Parathyroid adenoma (tissue), 2 donors: ENCODE data around the gene APOBEC3A.
"Not testable (repeated sequence)": the region's sequence is repeated elsewhere in the genome, so short reads cannot be mapped to it uniquely, and the experiment has no call there.

Experiments used
- H2AFZ ChIP-seq: fragments of 300-600 bp; sonication (generic); one replicate; pipeline ENCODE4 v1.7.0; 2017; ENCODE audit warnings: antibody characterized with exemption, mild to moderate bottlenecking
- H3K27ac ChIP-seq: fragments of 300-600 bp; sonication (generic); one replicate; pipeline ENCODE4 v1.7.0; 2017
- H3K27me3 ChIP-seq: fragments of 300-600 bp; sonication (generic); one replicate; pipeline ENCODE4 v1.7.0; 2017; ENCODE audit warnings: low read length; ENCODE audit not compliant: control insufficient read depth, insufficient read depth
- H3K36me3 ChIP-seq: fragments of 300-600 bp; sonication (generic); one replicate; pipeline ENCODE4 v1.7.0; 2017; ENCODE audit warnings: low read length; ENCODE audit not compliant: control insufficient read depth, insufficient read depth
- H3K4me1 ChIP-seq: fragments of 300-600 bp; sonication (generic); one replicate; pipeline ENCODE4 v1.7.0; 2017; ENCODE audit warnings: control low read depth
- H3K4me2 ChIP-seq: fragments of 300-600 bp; sonication (generic); one replicate; pipeline ENCODE4 v1.7.0; 2017; ENCODE audit warnings: low read length
- H3K4me3 ChIP-seq: fragments of 300-600 bp; sonication (generic); one replicate; pipeline ENCODE4 v1.7.0; 2017; ENCODE audit warnings: low read depth, low read length
- H3K79me2 ChIP-seq: fragments of 300-600 bp; sonication (generic); one replicate; pipeline ENCODE4 v1.7.0; 2017; ENCODE audit warnings: control low read depth
- H3K9ac ChIP-seq: fragments of 300-600 bp; sonication (generic); one replicate; pipeline ENCODE4 v1.7.0; 2017; ENCODE audit warnings: mild to moderate bottlenecking
- H3K9me3 ChIP-seq: fragments of 300-600 bp; sonication (generic); one replicate; pipeline ENCODE4 v1.7.0; 2017; ENCODE audit warnings: low read length; ENCODE audit not compliant: control insufficient read depth
- TF ChIP-seq, protein P1 (sequence below): fragments of 300-600 bp; sonication (generic); IDR thresholded peaks from one replicate; pipeline ENCODE4 v1.7.0; 2017; ENCODE audit warnings: antibody characterized with exemption, mild to moderate bottlenecking
- donor health status: primary hyperparathyroidism.

Gene APOBEC3A

DNA sequence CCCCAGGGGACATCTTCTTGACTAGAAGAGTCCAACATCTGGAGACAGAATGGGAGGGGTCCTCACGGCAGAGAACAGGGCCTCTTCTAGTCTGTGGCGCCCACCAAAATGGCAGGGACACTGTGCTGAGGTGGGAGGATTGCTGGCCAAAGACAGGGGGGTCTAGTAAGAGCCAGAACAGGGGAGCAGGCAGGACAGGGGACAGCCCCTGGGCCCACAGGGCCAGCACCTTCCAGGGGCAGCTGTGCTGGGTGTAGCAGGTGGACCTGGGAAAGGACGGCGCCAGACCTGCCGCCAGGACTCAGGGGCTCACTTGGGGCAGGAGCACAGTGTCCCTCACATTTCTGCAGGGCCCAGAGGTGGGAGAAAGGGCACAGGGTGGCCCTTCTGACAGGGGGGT lies 858 bp upstream of the APOBEC3A start:
- no peaks in the 10 kb centered on the region for H3K79me2 ChIP-seq
- H3K9me3 ChIP-seq: no peaks in the 10 kb centered on the region
- no peak overlapping the region for H3K27ac ChIP-seq
- H3K27me3 ChIP-seq: no peaks in the 10 kb centered on the region
- TF ChIP-seq, protein P1, sequence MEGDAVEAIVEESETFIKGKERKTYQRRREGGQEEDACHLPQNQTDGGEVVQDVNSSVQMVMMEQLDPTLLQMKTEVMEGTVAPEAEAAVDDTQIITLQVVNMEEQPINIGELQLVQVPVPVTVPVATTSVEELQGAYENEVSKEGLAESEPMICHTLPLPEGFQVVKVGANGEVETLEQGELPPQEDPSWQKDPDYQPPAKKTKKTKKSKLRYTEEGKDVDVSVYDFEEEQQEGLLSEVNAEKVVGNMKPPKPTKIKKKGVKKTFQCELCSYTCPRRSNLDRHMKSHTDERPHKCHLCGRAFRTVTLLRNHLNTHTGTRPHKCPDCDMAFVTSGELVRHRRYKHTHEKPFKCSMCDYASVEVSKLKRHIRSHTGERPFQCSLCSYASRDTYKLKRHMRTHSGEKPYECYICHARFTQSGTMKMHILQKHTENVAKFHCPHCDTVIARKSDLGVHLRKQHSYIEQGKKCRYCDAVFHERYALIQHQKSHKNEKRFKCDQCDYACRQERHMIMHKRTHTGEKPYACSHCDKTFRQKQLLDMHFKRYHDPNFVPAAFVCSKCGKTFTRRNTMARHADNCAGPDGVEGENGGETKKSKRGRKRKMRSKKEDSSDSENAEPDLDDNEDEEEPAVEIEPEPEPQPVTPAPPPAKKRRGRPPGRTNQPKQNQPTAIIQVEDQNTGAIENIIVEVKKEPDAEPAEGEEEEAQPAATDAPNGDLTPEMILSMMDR: no peak
- no peak overlapping the region for H3K9ac ChIP-seq
- H3K4me1 ChIP-seq: no peaks in the 10 kb centered on the region
- H2AFZ ChIP-seq: no peak overlapping the region
- no peaks in the 10 kb centered on the region for H3K36me3 ChIP-seq
- no peak overlapping the region for H3K4me3 ChIP-seq
- no peak overlapping the region for H3K4me2 ChIP-seq

DNA sequence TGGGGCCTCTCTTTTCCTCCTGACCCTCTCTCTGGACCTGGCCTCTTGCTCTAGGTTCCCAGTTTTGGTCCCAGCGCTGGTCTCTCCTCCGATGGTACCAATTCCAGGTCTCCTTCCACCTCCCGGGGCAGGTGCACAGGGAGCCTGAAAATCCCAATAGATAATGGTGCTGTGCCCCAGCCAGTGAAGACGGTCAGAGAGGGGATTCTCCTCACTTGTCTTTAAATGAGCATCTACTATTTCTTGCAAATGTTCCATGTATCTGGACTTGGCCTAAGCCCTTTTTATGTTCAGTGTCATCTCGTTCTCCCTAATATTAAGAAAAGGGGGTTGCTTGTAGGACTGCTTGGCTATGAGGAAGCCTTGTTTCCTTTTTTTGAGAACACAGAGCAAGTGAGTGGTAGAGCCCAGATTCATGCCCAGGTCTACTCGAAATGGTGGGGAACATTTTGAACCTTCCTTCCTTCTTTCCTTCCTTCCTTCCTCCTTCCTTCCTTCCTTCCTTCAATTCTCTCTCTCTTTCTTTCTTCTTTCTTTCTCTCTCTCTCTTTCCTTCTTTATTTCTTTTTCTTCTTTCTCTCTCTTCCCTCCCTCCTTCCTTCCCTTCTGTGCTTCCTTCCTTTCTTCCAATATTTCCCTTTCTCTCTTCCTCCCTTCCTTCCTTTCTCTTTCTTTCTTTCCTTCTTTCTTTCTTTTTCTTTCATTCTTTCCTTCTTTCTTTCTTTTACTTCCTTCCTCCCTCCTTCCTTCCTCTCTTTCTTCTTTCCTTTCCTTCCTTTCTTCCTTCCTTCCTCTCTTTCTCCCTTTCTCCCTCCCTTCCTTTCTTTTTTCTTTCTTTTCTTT lies 620 bp downstream of the APOBEC3A start:
- Histone ChIP-seq H3K9me3 (no peaks in the 10 kb centered on the region), H3K79me2 (no peaks in the 10 kb centered on the region), H3K4me2 (no peak overlapping the region), H3K27me3 (no peaks in the 10 kb centered on the region), H2AFZ (no peak overlapping the region), H3K27ac (no peak overlapping the region), H3K9ac (no peak overlapping the region), H3K4me3 (no peak overlapping the region), H3K36me3 (no peaks in the 10 kb centered on the region), H3K4me1 (no peaks in the 10 kb centered on the region)
- TF ChIP-seq, protein P1: no peak

- not testable (repeated sequence) for H3K4me3 ChIP-seq, H3K4me1 ChIP-seq, H3K27ac ChIP-seq, H3K27me3 ChIP-seq, H2AFZ ChIP-seq, H3K4me2 ChIP-seq, H3K36me3 ChIP-seq, H3K9me3 ChIP-seq, H3K79me2 ChIP-seq, H3K9ac ChIP-seq
Observed at GRCh38 chr22:38958651-38958943, 1.2 kb downstream of the APOBEC3A start.

- Histone ChIP-seq H2AFZ (no peak overlapping the region), H3K27me3 (no peaks in the 10 kb centered on the region), H3K4me2 (no peak overlapping the region), H3K27ac (no peak overlapping the region), H3K9me3 (no peaks in the 10 kb centered on the region), H3K4me3 (no peak overlapping the region), H3K79me2 (no peaks in the 10 kb centered on the region), H3K36me3 (no peaks in the 10 kb centered on the region), H3K9ac (no peak overlapping the region), H3K4me1 (no peaks in the 10 kb centered on the region)
- TF ChIP-seq, protein P1: no peak
Observed at GRCh38 chr22:38959590-38959989, 2.2 kb downstream of the APOBEC3A start.

- not testable (repeated sequence) for H3K4me1 ChIP-seq
Observed at GRCh38 chr22:38960673-38961072, 3.3 kb downstream of the APOBEC3A start.

DNA sequence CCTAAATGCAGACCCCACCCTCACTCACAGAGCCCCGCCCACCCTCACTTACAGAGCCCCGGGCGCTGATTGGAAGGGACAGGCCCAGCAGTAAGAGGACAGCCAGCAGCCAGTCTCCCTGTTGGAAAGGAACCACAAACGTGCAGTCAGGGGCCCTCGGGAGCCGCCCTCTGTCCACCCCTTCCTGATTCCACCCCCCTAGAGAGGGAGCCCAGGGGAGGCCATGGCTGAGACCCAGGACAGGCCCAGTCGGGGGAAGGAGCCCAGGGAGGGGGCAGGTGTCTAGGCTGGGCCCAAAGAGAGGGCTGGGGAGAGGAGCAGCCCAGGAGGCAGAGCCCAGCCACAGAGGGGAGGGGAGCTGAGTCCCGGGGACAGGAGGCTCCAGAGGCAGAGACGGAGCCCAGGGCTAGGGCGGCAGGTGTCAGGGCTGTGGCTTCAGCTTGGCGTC lies 5.9 kb downstream of the APOBEC3A start:
- H2AFZ ChIP-seq, H3K36me3 ChIP-seq, H3K4me1 ChIP-seq, H3K27ac ChIP-seq, H3K4me2 ChIP-seq, H3K79me2 ChIP-seq, H3K4me3 ChIP-seq, H3K9me3 ChIP-seq, H3K27me3 ChIP-seq, H3K9ac ChIP-seq: not testable (repeated sequence)

More at GRCh38 chr22:38960673-38961072, 3.3 kb downstream of the APOBEC3A start:
- not testable (repeated sequence) for H3K36me3 ChIP-seq, H3K9ac ChIP-seq, H3K4me3 ChIP-seq, H3K79me2 ChIP-seq, H3K27ac ChIP-seq, H3K27me3 ChIP-seq, H2AFZ ChIP-seq, H3K4me2 ChIP-seq, H3K9me3 ChIP-seq
